Activated naive CD8-positive, alpha-beta T cell treated with anti-CD3 and anti-CD28 coated beads, Interleukin-2, amount 50 U/mL, for 24 hours (primary cell): ENCODE results near the gene VCPKMT.
"Not testable (repeated sequence)": the region's sequence is repeated elsewhere in the genome, so short reads cannot be mapped to it uniquely, and the experiment has no call there.

Experiments
- ATAC-seq: fragments of 150-1000 bp; cut with Tn5 transposase; one replicate; pipeline ENCODE4 v1.10.0; 2021
- DNase-seq: peaks from one replicate; pipeline ENCODE4 v3.0.0; 2021
- H3K27ac Mint-ChIP-seq: one replicate; pipeline ENCODE4 v1.8.0; 2021; ENCODE audit warnings: mild to moderate bottlenecking, mixed read lengths
- H3K27me3 Mint-ChIP-seq: one replicate; pipeline ENCODE4 v1.8.0; 2021; ENCODE audit warnings: mixed read lengths
- H3K36me3 Mint-ChIP-seq: one replicate; pipeline ENCODE4 v1.8.0; 2021; ENCODE audit warnings: low read depth, mixed read lengths
- H3K4me1 Mint-ChIP-seq: one replicate; pipeline ENCODE4 v1.8.0; 2021; ENCODE audit warnings: mixed read lengths
- H3K4me3 Mint-ChIP-seq: one replicate; pipeline ENCODE4 v1.8.0; 2021; ENCODE audit warnings: mild to moderate bottlenecking, moderate library complexity, mixed read lengths
- H3K9me3 Mint-ChIP-seq: one replicate; pipeline ENCODE4 v1.8.0; 2021; ENCODE audit warnings: mixed read lengths

VCPKMT gene

DNA sequence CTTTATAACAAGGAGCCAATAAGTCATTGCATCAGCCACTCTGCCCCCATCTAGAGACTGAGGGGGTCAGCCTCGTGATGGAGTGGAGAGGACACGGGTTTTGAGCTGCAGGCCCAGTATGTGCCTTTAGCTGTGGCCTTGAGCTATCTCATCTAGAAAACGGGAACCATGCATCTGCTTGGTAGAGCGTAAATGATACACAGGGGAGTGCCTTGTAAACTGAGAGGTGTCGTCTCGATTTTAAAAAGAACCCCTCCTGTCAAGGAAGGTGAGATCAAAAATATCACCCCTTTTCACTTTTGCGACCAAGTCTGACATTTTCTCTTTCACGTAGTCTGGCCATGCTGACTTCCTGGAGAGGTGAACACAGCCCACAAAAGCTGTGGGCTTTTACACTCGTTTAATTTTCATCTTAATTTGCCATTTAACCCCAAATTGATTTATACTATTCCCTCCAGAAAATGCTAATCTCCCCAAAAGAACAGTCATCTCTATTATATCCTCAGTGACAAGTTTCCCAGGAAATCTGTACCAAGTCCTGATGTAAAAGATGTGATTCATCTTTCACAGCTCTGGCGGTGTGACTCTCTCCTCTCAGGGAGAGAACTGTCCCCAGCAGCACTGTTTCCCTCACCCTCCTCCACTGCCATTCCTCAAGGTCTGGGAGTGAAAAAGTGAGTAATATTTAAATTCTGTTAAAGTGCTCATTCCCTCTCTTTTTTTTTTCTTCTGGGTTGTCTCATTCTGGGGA lies 30.6 kb downstream of the VCPKMT start:
- peaks cover 12% of the 10 kb centered on the region for H3K36me3 Mint-ChIP-seq
- peak overlapping the region; percentile 35 for H3K4me3 Mint-ChIP-seq
- H3K27ac Mint-ChIP-seq, result peak overlapping the region; percentile 98
- H3K27me3 Mint-ChIP-seq, result no peaks in the 10 kb centered on the region
- peak; percentile 45 for ATAC-seq
- peak; percentile 62 for DNase-seq
- peaks cover 3% of the 10 kb centered on the region for H3K9me3 Mint-ChIP-seq
- H3K4me1 Mint-ChIP-seq, result peaks cover 98% of the 10 kb centered on the region

DNA sequence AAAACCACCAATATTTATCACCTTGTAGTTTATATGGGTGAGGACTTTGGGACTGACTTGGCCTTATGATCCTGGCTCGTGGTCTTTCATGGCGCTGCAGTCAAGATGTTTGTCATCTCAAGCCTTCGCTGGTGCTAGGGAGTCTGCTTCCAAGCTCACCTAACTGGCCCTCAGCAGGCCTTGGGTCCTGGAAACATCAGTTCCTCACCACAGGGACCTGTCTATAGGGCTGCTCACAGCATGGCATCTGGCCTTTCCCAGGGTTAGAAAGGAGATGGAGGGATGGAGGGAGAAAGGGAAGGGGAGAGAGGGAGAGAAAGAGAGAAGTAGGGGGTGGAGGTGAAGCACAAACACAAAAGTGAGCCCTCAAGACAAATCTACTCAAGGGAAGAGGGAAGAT lies 31.7 kb downstream of the VCPKMT start:
- Mint-ChIP-seq H3K9me3 (no peaks in the 10 kb centered on the region), H3K4me1 (peaks cover 89% of the 10 kb centered on the region), H3K4me3 (no peak overlapping the region), H3K27ac (peak overlapping the region; percentile 98), H3K36me3 (peaks cover 10% of the 10 kb centered on the region), H3K27me3 (no peaks in the 10 kb centered on the region)
- ATAC-seq (no peak), DNase-seq (no peak)

DNA sequence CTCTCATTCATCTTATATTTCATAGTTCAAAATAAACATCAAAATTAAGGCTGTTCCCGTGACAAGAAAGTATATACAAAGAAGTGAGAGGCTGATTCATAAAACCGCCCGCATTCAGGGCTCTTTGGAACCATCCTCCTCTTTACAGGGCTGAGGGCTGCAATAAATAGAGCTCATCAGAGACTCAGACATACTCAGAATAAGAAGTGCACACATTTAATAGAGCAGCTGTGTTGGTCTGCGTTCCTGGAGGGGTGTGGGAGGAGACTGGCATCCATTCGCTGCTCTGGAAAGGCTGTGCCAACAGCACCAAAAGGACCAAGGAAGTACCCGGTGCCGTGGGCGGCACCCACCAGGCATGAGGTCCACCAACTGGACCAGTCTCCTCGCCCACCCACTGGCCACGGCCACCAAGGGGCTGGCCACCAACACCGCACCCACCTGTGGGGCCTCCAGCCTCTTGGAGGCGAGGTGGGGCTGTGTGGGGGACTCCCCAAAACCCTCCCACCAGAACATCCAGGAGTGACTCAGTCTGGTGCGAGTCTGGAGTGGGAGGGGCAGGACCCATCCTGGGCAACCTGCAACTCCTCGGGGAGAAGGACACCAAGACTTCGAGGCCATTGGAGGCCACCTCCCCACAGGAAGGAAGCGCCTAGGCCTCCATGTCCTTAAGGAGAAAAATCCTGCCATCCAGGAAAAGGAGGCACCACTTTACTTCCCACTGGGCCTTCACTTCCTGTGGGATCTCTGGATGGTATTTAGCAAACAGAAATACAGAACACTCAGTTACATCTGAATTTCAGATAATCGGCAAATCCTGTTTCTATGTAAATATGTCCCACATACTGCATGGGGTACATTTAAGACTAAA lies 32.7 kb downstream of the VCPKMT start:
- no peaks in the 10 kb centered on the region for H3K9me3 Mint-ChIP-seq
- peak; percentile 77 for DNase-seq
- H3K27me3 Mint-ChIP-seq, result no peaks in the 10 kb centered on the region
- H3K4me3 Mint-ChIP-seq, result peak overlapping the region; percentile 82
- peak; percentile 71 for ATAC-seq
- H3K27ac Mint-ChIP-seq, result peak overlapping the region; percentile 98
- H3K4me1 Mint-ChIP-seq, result peaks cover 86% of the 10 kb centered on the region
- H3K36me3 Mint-ChIP-seq, result peaks cover 15% of the 10 kb centered on the region

DNA sequence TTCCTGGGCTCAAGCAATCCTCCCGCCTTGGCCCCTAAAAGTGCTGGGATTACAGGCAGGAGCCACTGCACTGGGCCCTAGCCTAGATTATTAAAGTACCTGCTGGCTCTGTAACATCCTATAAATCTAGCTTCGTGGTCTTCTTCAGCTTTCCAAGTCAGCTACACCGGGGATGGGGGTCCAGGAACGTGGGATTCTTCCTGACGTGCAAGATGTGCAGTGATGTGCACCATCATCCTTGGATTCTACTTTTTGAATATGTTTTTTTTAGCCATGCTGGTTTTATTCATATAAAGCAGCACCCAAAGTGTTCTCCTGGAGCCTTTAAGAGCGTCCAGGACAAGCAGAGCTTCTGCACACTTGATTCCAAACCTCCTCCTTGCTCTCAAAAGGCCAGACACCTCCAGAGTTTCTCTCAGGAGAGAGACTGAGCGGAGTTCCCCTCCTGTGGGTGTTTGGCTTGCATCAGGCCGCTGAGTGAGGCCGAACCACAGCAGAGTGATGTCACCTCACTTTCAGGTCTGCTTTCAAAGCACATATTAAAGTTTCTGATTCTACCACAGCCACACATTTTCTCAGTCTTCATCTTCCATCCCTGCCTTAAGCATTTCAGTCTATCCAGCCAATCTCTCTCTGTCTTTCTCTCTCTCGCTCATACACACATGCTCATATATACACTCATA lies 33.4 kb downstream of the VCPKMT start:
- Mint-ChIP-seq H3K27ac (peak overlapping the region; percentile 98), H3K9me3 (no peaks in the 10 kb centered on the region), H3K27me3 (no peaks in the 10 kb centered on the region), H3K4me3 (peak overlapping the region; percentile 82), H3K36me3 (peaks cover 15% of the 10 kb centered on the region), H3K4me1 (peaks cover 82% of the 10 kb centered on the region)
- ATAC-seq (peak; percentile 70), DNase-seq (peak; percentile 84)

DNA sequence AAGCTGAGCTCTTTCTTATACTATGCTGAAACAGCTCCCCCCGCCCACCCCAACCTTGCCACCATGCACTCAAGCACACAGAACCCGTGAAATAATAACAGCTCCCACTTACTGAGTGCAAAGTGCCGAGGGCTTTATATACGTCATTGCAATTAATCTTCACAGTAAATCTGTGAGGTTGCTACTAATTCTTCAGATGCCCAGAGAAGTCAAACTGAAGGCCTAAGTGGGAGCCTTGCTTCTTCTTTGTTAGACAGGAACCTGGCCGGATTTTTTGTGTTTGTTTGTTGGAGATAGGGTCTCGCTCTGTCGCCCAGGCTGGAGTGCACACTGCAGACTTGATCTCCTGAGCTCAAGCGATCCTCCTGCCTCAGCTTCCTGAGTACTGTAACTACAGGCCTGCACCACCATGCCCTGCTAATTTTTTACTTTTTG lies 34.0 kb downstream of the VCPKMT start:
- peaks cover 78% of the 10 kb centered on the region for H3K4me1 Mint-ChIP-seq
- ATAC-seq (peak; percentile 16), DNase-seq (peak; percentile 62)
- H3K27me3 Mint-ChIP-seq, result no peaks in the 10 kb centered on the region
- no peaks in the 10 kb centered on the region for H3K9me3 Mint-ChIP-seq
- H3K36me3 Mint-ChIP-seq, result peaks cover 14% of the 10 kb centered on the region
- peak overlapping the region; percentile 82 for H3K4me3 Mint-ChIP-seq
- H3K27ac Mint-ChIP-seq, result peak overlapping the region; percentile 98

DNA sequence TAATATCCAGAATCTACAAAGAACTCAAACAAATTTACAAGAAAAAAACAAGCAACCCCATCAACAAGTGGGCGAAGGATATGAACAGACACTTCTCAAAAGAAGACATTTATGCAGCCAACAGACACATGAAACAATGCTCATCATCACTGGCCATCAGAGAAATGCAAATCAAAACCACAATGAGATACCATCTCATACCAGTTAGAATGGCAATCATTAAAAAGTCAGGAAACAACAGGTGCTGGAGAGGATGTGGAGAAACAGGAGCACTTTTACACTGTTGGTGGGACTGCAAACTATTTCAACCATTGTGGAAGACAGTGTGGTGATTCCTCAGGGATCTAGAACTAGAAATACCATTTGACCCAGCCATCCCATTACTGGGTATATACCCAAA lies 37.3 kb downstream of the VCPKMT start:
- H3K9me3 Mint-ChIP-seq, H3K27ac Mint-ChIP-seq, H3K27me3 Mint-ChIP-seq, DNase-seq, H3K4me3 Mint-ChIP-seq, ATAC-seq: not testable (repeated sequence)
- Mint-ChIP-seq H3K36me3 (peaks cover 16% of the 10 kb centered on the region), H3K4me1 (peaks cover 66% of the 10 kb centered on the region)

DNA sequence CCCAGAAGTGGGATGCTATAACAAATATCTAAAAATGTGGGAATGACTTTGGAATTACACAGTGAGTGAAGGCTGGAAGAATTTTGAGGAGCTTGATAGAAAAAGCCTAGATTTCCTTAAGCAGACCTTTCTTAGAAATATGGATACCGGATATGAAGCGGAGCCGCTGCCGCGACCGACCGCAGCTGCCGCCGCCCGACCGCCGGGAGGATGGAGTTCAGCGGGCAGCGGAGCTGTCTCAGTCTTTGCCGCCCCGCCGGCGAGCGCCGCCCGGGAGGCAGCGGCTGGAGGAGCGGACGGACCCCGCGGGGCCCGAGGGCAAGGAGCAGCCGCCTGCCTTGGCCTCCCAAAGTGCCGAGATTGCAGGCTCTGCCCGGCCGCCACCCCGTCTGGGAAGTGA lies 42.7 kb downstream of the VCPKMT start:
- H3K4me1 Mint-ChIP-seq, result peaks cover 62% of the 10 kb centered on the region
- ATAC-seq, H3K4me3 Mint-ChIP-seq, H3K27ac Mint-ChIP-seq, H3K9me3 Mint-ChIP-seq, DNase-seq, H3K27me3 Mint-ChIP-seq: not testable (repeated sequence)
- peaks cover 15% of the 10 kb centered on the region for H3K36me3 Mint-ChIP-seq

DNA sequence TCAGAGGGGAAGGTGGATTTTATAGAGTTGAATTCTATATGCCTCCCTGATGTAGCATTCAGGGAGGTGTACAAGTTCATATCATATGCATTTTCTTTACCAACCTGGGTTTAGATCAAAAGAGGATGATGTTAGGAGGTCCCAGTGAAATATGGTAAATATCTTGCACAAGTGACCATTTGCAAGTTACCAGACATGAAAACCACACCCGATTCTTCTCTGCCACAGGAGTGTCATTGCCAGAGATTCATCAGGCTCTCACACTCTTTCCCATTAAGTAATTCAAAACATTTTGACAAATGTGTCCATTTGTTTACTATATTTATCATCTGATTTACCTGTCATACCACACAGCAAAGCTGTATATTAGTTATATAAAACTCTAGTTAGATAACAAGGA lies 44.0 kb downstream of the VCPKMT start:
- Mint-ChIP-seq H3K27ac (no peak overlapping the region), H3K36me3 (peaks cover 23% of the 10 kb centered on the region), H3K4me1 (peaks cover 68% of the 10 kb centered on the region)

DNA sequence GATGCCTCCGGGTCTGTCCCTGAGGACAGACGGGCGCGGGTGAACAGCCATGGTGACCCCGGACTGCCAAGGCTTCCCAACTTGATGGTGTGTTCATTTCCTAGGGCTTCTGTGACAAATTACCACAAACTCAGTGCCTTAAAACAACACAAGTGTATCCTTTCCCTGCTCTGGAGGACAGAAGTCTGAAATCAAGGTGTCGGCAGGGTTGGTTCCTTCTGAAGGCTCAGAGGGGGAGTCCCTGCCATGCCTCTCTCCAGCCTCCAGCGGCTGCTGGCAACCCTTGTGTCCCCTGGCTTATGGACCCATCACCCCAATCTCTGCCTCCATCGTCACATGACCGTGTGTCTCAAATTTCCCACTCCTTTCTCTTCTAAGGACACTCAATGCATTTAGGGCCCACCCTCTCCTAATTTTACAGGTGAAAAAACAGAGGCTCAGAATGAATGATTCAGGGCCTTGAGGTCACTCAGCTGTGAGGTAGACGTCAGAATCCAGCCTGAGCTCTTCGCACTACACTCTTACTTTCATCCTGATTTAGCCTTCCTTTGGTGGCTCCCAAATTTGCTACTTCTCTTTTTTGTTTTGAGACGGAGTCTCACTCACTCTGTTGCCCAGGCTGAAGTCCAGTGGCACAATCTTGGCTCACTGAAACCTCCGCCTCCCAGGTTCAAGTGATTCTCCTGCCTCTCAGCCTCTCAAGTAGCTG lies 45.4 kb downstream of the VCPKMT start:
- Mint-ChIP-seq H3K9me3 (peaks cover 4% of the 10 kb centered on the region), H3K27me3 (no peaks in the 10 kb centered on the region), H3K27ac (peak overlapping the region; percentile 25), H3K4me1 (peaks cover 73% of the 10 kb centered on the region), H3K36me3 (peaks cover 24% of the 10 kb centered on the region), H3K4me3 (no peak overlapping the region)
- DNase-seq (no peak), ATAC-seq (no peak)

More for the DNA sequence above, 44.0 kb downstream of the VCPKMT start:
- Mint-ChIP-seq H3K9me3 (peaks cover 4% of the 10 kb centered on the region), H3K4me3 (no peak overlapping the region), H3K27me3 (no peaks in the 10 kb centered on the region)
- no peak for DNase-seq
- no peak for ATAC-seq

DNA sequence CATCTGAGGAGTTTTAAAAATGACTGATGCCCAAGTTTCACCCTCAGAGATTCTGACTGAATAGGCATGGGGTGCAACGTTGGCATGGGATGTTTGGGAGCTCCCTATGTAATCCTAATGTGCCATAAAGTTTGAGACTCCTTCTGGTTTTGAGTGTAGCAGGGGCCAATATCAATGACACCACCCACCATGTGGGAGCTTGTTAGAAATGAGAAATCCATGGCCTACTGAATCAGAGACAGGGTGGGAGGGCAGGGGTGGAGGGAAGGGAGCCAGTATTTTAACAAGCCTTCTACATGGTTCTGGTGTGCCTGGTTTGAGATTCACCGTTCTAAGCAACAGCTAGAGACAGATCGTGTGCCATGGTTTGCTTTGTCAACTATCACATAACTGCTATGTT lies 46.1 kb downstream of the VCPKMT start:
- peak; percentile 63 for ATAC-seq

DNA sequence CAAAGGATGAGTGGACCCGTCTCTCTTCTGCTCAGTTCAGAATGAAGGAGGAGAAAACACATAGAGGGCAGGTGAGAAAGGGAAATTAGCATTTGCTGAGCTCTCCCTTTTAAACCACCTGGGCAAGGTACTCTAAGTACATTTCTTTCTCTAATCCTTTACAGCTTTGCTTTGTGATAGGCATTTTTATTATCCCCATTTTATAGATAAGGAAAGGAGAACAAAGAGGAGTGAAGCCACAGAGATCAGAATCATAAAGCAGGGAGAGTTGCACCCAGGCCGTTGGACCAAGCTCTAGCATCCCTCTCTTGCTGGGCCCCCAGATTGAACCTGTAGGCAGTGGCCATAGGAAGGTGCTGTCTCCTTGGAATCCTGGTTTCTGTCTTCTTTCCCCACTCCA lies 47.0 kb downstream of the VCPKMT start:
- peaks cover 4% of the 10 kb centered on the region for H3K9me3 Mint-ChIP-seq
- H3K27ac Mint-ChIP-seq, result peak overlapping the region; percentile 56
- H3K4me1 Mint-ChIP-seq, result peaks cover 79% of the 10 kb centered on the region
- H3K27me3 Mint-ChIP-seq, result no peaks in the 10 kb centered on the region
- no peak overlapping the region for H3K4me3 Mint-ChIP-seq
- no peak for DNase-seq
- peaks cover 20% of the 10 kb centered on the region for H3K36me3 Mint-ChIP-seq
- ATAC-seq, result no peak

More for the DNA sequence above, 46.1 kb downstream of the VCPKMT start:
- peaks cover 4% of the 10 kb centered on the region for H3K9me3 Mint-ChIP-seq
- H3K27me3 Mint-ChIP-seq, result no peaks in the 10 kb centered on the region
- no peak for DNase-seq
- peaks cover 24% of the 10 kb centered on the region for H3K36me3 Mint-ChIP-seq
- no peak overlapping the region for H3K4me3 Mint-ChIP-seq
- peaks cover 74% of the 10 kb centered on the region for H3K4me1 Mint-ChIP-seq
- no peak overlapping the region for H3K27ac Mint-ChIP-seq

DNA sequence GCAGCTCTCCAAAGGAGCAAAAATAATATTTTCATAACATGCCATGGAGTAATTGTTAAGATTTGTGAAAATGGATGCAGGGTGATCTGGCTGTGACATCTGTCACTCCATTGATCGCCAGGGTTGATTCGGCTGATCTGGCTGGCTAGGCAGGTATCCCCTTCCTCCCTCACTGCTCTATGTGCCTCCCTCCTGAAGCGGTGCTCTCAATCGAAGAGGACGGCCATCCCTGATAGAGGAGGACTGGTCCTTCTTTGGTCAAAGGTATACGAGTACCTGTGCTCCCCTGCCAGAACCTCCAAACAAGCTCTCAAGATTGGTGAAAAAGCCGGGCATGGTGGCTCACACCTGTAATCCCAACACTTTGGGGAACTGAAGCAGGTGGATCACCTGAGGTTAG lies 47.9 kb downstream of the VCPKMT start:
- DNase-seq (no peak), ATAC-seq (no peak)
- Mint-ChIP-seq H3K4me3 (no peak overlapping the region), H3K27ac (no peak overlapping the region), H3K4me1 (peaks cover 87% of the 10 kb centered on the region), H3K9me3 (peaks cover 4% of the 10 kb centered on the region), H3K36me3 (peaks cover 20% of the 10 kb centered on the region), H3K27me3 (no peaks in the 10 kb centered on the region)

DNA sequence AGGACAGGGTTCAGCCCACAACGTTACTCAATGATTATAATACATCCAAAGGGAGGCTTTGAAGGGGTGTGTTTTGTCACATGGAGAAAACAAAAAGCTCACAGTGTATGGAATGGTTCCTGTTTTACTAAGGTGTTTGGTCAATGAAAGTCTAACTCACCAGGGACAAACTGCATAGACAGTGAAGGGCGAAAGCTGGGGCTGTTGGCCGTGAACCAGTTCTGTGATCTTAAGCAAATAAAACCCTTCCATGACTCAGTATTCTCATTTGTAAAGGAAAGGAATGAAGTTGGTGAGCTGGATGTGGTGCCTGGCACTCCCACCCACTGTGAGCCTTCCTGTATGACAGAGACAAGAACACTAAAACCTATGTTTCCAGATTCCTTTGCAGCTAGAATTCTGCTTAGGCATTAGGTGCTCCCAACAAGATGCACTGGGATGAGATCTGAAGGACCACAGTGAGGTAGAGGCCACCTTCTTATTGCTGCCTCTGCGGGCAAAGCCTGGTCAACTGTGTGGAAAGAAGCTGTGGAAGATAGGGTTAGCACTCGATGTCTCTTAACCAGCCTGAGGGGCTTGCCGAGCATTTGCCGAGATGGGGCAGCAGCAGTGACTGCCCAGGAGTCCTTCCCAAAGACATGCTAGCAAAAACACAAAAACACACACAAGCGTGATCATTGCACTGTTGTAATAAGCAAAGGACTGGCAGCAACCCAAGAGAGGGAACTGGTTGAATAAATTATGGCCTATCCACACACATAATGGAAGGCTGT lies 48.5 kb downstream of the VCPKMT start:
- DNase-seq (no peak), ATAC-seq (no peak)
- Mint-ChIP-seq H3K27ac (peak overlapping the region; percentile 60), H3K27me3 (no peaks in the 10 kb centered on the region), H3K9me3 (peaks cover 4% of the 10 kb centered on the region), H3K4me3 (peak overlapping the region; percentile 22), H3K36me3 (peaks cover 18% of the 10 kb centered on the region), H3K4me1 (peaks cover 91% of the 10 kb centered on the region)
